Measurements from ENCODE around the gene AHNAK2.
A peak's percentile ranks its signal among the peaks of the same experiment; 100 is the strongest.

AHNAK2 gene

GRCh38 chr14:104980611-104981531 lies 2.7 kb upstream of the AHNAK2 start:
- TF ChIP-seq, protein P1, sequence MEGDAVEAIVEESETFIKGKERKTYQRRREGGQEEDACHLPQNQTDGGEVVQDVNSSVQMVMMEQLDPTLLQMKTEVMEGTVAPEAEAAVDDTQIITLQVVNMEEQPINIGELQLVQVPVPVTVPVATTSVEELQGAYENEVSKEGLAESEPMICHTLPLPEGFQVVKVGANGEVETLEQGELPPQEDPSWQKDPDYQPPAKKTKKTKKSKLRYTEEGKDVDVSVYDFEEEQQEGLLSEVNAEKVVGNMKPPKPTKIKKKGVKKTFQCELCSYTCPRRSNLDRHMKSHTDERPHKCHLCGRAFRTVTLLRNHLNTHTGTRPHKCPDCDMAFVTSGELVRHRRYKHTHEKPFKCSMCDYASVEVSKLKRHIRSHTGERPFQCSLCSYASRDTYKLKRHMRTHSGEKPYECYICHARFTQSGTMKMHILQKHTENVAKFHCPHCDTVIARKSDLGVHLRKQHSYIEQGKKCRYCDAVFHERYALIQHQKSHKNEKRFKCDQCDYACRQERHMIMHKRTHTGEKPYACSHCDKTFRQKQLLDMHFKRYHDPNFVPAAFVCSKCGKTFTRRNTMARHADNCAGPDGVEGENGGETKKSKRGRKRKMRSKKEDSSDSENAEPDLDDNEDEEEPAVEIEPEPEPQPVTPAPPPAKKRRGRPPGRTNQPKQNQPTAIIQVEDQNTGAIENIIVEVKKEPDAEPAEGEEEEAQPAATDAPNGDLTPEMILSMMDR (IDR thresholded peaks at IDR 0.05): no peak
- no peak overlapping the region for H3K27ac Mint-ChIP-seq
- H3K4me3 Mint-ChIP-seq: no peak overlapping the region
- no peak for DNase-seq
- H3K9me3 Mint-ChIP-seq: no peaks in the 10 kb centered on the region
- H3K27me3 Mint-ChIP-seq (ENCODE audit: low read depth, poor library complexity): peaks cover 57% of the 10 kb centered on the region
- H3K36me3 Mint-ChIP-seq (ENCODE audit: low read depth): no peaks in the 10 kb centered on the region
- H3K4me1 Mint-ChIP-seq: peaks cover 37% of the 10 kb centered on the region

GRCh38 chr14:104979758-104980610 lies 1.8 kb upstream of the AHNAK2 start:
- H3K9me3 Mint-ChIP-seq: no peaks in the 10 kb centered on the region
- H3K27me3 Mint-ChIP-seq (ENCODE audit: low read depth, poor library complexity): peaks cover 57% of the 10 kb centered on the region
- no peak for DNase-seq
- H3K27ac Mint-ChIP-seq: no peak overlapping the region
- H3K36me3 Mint-ChIP-seq (ENCODE audit: low read depth): no peaks in the 10 kb centered on the region
- peak overlapping the region; percentile 3 for H3K4me3 Mint-ChIP-seq
- peaks cover 37% of the 10 kb centered on the region for H3K4me1 Mint-ChIP-seq
- TF ChIP-seq, protein P1 (IDR thresholded peaks at IDR 0.05): no peak

DNA sequence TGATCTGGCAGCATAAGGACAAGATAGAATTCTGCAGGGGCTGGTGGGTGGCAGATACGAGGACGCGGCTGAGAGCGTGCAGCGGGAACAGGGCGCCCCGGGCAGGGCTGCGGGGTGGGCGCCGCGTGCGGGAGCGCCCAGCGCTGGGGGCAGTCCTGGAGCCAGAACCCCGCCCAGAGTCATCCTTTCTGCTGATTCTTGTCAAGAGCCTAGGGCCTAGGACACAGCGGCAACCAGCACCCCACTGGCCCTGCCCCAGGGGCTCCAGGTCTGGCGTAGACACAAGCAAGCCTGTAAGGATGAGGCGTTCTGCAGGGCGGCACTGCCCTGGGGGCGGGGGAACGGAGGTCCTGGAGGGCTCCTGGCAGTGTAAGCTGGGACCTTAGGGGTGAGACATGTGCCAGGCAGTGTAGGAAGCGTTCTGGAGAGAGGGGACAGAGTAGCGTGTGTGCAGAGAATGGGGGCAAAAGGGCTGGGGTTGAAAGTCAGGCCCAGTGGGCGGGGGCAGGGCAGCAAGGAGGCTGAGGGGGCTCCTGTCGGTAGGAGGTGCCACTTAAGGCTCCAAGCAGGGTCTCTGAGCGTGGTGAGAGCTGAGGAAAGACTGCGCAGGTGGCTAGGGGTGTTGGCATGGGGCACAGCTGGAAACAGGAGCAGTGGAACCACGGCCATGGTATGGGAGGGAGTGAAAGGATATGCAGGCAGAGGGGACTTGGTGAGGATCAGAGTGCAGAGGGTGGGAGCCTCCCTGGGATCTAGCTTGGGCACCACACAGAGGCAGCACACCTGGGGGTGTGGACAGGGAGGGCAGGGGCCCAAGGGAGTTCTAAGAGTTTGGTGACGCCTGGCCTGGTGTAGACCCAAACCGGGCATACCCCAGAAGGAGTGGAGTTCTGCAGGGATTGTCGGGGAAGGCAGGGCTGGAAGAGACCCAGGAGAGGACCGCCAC lies 845 bp upstream of the AHNAK2 start:
- H3K4me3 Mint-ChIP-seq: peak overlapping the region; percentile 77
- H3K4me1 Mint-ChIP-seq: peaks cover 32% of the 10 kb centered on the region
- DNase-seq: no peak
- no peak overlapping the region for H3K27ac Mint-ChIP-seq
- H3K36me3 Mint-ChIP-seq (ENCODE audit: low read depth): no peaks in the 10 kb centered on the region
- TF ChIP-seq, protein P1 (IDR thresholded peaks at IDR 0.05): no peak
- no peaks in the 10 kb centered on the region for H3K9me3 Mint-ChIP-seq
- H3K27me3 Mint-ChIP-seq (ENCODE audit: low read depth, poor library complexity): peaks cover 63% of the 10 kb centered on the region

GRCh38 chr14:104977008-104977680 lies 1.0 kb downstream of the AHNAK2 start:
- no peaks in the 10 kb centered on the region for H3K36me3 Mint-ChIP-seq (ENCODE audit: low read depth)
- H3K4me3 Mint-ChIP-seq: peak overlapping the region; percentile 88
- peaks cover 25% of the 10 kb centered on the region for H3K4me1 Mint-ChIP-seq
- H3K27me3 Mint-ChIP-seq (ENCODE audit: low read depth, poor library complexity): peaks cover 58% of the 10 kb centered on the region
- TF ChIP-seq, protein P1 (IDR thresholded peaks at IDR 0.05): no peak
- H3K9me3 Mint-ChIP-seq: no peaks in the 10 kb centered on the region
- DNase-seq: no peak
- no peak overlapping the region for H3K27ac Mint-ChIP-seq

Data from nephron progenitor cell (in vitro differentiated cells).